T-cell (primary cell): ENCODE measurements around the gene STIL. TPM values are rescaled to one million over a fixed set of nuclear protein-coding genes. Genes with fewer than 3 reads are reported as not detected.
A peak's percentile ranks its signal among the peaks of the same experiment; 100 is the strongest.

Experiments
- ATAC-seq, 4 experiments: fragments of 200-7000 bp in 3 of 4; fragments of 150-1000 bp in 1 of 4; cut with Tn5 transposase; replicated peaks in 1 of 4; 1 replicate in 3 of 4; 2 replicates in 1 of 4; pipeline ENCODE4 v1.10.0; 2021; ENCODE audit warnings: moderate library complexity in 3 of 4, mild to moderate bottlenecking in 2 of 4, moderate number of reproducible peaks in 1 of 4
- CTCF ChIA-PET, 2 donors: fragments of 300-600 bp; sonication (Branson Sonifier 250); formaldehyde crosslinking; loops; one replicate each; lab custom pipeline; 2022; ENCODE audit warnings: antibody characterized with exemption in 2 of 2; lab: Charles Lee
- POLR2A ChIA-PET, 2 donors: fragments of 300-600 bp; sonication (Branson Sonifier 250); formaldehyde crosslinking; loops; one replicate each; lab custom pipeline; 2022; ENCODE audit warnings: antibody characterized with exemption in 2 of 2; lab: Charles Lee
- DNase-seq, 35 experiments: peaks; one replicate each; pipeline versions ENCODE4 v3.0.0 to v3.0.0-alpha.2; 2013 to 2023
- H3K27ac ChIP-seq: one replicate; pipeline ENCODE4 v1.5.1; 2013; ENCODE audit warnings: low read length
- H3K27me3 ChIP-seq, 2 experiments: replicated peaks in 1 of 2; 1 replicate in 1 of 2; 2 replicates in 1 of 2; pipeline versions ENCODE4 v1.6.1 to v1.7.0; 2013; ENCODE audit warnings: low read length in 1 of 2, mixed read lengths in 1 of 2; ENCODE audit not compliant: control insufficient read depth in 2 of 2, insufficient read depth in 2 of 2; ENCODE audit errors: extremely low read depth in 1 of 2
- H3K36me3 ChIP-seq, 2 donors: 1 replicate in 1 of 2; 2 replicates in 1 of 2; pipeline versions ENCODE4 v1.6.1 to v1.7.0; 2013; ENCODE audit warnings: low read length in 1 of 2; ENCODE audit not compliant: control insufficient read depth in 2 of 2, insufficient read depth in 1 of 2; ENCODE audit errors: extremely low read depth in 1 of 2
- H3K4me1 ChIP-seq, 2 experiments: 1 replicate in 1 of 2; 2 replicates in 1 of 2; pipeline versions ENCODE4 v1.6.1 to v1.7.0; 2013; ENCODE audit warnings: low read length in 2 of 2, mixed read lengths in 1 of 2; ENCODE audit not compliant: insufficient read depth in 2 of 2, control insufficient read depth in 1 of 2; ENCODE audit errors: extremely low read depth in 1 of 2
- H3K4me3 ChIP-seq, 2 donors: 1 replicate in 1 of 2; 2 replicates in 1 of 2; pipeline versions ENCODE4 v1.5.1 to v1.7.0; 2013; ENCODE audit warnings: mild to moderate bottlenecking in 2 of 2, low read length in 1 of 2, moderate library complexity in 1 of 2; ENCODE audit not compliant: control insufficient read depth in 1 of 2; ENCODE audit errors: extremely low read depth in 1 of 2
- H3K9me3 ChIP-seq: 2 replicates; pipeline ENCODE4 v1.7.0; 2013
- H3K27ac Mint-ChIP-seq, 2 donors: one replicate each; pipeline ENCODE4 v1.8.0; 2020 to 2021; ENCODE audit warnings: mild to moderate bottlenecking in 2 of 2, mixed read lengths in 2 of 2
- H3K27me3 Mint-ChIP-seq, 2 donors: one replicate each; pipeline ENCODE4 v1.8.0; 2021 to 2022; ENCODE audit warnings: mixed read lengths in 2 of 2
- H3K36me3 Mint-ChIP-seq: one replicate; pipeline ENCODE4 v1.8.0; 2021; ENCODE audit warnings: mixed read lengths
- H3K4me1 Mint-ChIP-seq, 3 donors: one replicate each; pipeline ENCODE4 v1.8.0; 2020 to 2022; ENCODE audit warnings: mixed read lengths in 3 of 3, mild to moderate bottlenecking in 1 of 3
- H3K4me3 Mint-ChIP-seq, 3 donors: one replicate each; pipeline ENCODE4 v1.8.0; 2020 to 2022; ENCODE audit warnings: mild to moderate bottlenecking in 3 of 3, mixed read lengths in 3 of 3, moderate library complexity in 3 of 3
- H3K9me3 Mint-ChIP-seq, 3 donors: one replicate each; pipeline ENCODE4 v1.8.0; 2020 to 2022; ENCODE audit warnings: mixed read lengths in 3 of 3
- WGBS: methylation state at CpG from one replicate; pipeline ENCODE4 v1.1.5; 2013; ENCODE audit warnings: missing lambda C conversion rate; ENCODE audit not compliant: insufficient coverage; 5-methylcytosine and 5-hydroxymethylcytosine counted together
- total RNA-seq, 35 experiments: library from RNA in 6 of 35; stranded (reverse) in 6 of 35; fragments of 120-200 nt in 1 of 35; gene quantifications; one replicate each; pipeline versions ENCODE4 v1.2.1 to v1.2.4 and lab custom pipeline; 2013 to 2026

The STIL gene
- total RNA-seq (1 to 10 TPM in 4 of 5 donors, under 1 TPM in 1; 0.85 to 3.4 (median 1.7) TPM), total RNA-seq (lab: John Stamatoyannopoulos, UW) (1.8 to 29.8 (median 4.2) reads per million in 29 experiments)
- total RNA-seq (2013): 1.9 TPM

DNA sequence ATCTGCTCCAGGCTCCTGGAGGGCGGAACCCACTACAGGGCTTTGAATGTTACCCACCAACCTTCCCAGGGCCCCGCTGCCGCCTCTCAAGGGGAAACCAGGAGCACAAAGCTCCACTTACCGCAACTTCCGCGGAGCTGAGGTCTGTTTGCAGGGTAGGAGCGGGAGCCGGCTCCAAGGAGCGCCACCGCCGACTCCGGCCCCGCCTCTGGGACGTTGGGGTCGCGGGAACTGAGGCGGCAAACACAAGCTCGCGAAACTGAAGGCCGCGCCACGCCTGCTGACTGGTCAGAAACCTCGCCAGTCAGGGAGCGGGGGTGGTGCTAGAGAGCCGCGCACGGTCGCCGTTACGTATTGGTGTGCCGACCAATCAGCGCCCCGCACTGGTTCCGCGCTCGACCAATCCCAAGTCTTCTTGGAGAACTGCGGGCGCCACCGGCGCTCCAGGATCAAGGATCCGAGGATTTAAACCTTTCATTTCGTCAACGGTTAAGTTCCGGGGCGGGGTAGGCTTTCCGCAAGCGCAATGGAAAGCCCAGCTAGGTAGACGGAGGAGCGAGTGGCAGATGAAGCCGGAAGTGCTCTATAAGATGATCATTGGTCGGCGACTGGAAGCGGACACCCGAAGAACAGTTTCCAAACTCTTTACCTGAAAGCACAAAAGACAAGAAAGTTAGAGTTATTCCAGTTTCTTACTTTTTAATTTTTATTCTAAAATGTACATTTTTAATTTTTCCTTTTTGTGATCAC lies at the start of gene STIL:
STIL (minus strand) TSS at position 233 of the 750 bp plus-strand sequence. CDS start 3,828 bp downstream, outside the sequence.
- Histone ChIP-seq H3K9me3 (no peaks in the 10 kb centered on the region), H3K4me1 (peaks cover 3 to 14% of the 10 kb centered on the region in 2 experiments), H3K27me3 (peaks cover 0 to 2% of the 10 kb centered on the region in 2 experiments), H3K36me3 (no peaks in the 10 kb centered on the region), H3K4me3 (peak within 1 kb of the TSS; percentile 63 to 87), H3K27ac (peak within 1 kb of the TSS; percentile 76)
- Mint-ChIP-seq H3K9me3 (no peaks in the 10 kb centered on the region), H3K27me3 (no peaks in the 10 kb centered on the region), H3K4me1 (peaks cover 15 to 18% (median 16%) of the 10 kb centered on the region in 3 donors), H3K4me3 (peak within 1 kb of the TSS; percentile 92 to 96 (median 93)), H3K36me3 (no peaks in the 10 kb centered on the region), H3K27ac (peak within 1 kb of the TSS; percentile 93 to 98)
- ChIA-PET CTCF (interaction anchor here in 1 of 2 donors (0.6 to 2.2 kb wide), 5 partner anchors 11 to 123 kb away, joined by 3 to 14 read pairs (median 5); partner anchors contain the start of genes CMPK1 and FOXD2), POLR2A (interaction anchor here in 1 of 2 donors (0.6 to 1.0 kb wide), 3 partner anchors 17 to 186 kb away, joined by 3 to 7 read pairs (median 5); partner anchors contain the start of gene CMPK1)
- under 1% methylated on average over 48 of the region's 54 CpGs for WGBS
- peak; percentile 85 to 98 (median 93) for DNase-seq
- ATAC-seq: peak; percentile 95 to 99 (median 98)

DNA sequence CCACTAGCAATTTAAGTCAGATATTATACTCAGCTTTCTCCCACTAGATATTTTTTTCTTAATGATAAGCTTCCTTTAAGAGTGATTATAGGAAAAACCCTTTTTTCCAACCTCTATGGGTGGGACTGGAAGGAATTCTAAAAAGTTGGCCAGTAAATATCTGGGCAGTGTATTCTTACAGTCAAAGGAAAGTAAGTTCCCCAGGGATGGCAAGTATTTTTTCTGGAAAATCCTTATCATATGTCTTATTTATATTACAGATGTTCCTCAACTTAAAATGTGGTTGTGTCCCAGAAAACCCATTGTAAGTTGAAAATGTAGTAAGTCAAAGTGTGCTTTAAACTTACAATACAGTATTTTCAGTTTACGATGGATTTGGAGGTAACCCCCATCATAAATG lies 48.9 kb upstream of the STIL start:
- Histone ChIP-seq H3K36me3 (no peaks in the 10 kb centered on the region), H3K27ac (no peak overlapping the region), H3K4me1 (peaks cover 5% of the 10 kb centered on the region in 2 experiments), H3K4me3 (no peak overlapping the region), H3K9me3 (no peaks in the 10 kb centered on the region), H3K27me3 (no peaks in the 10 kb centered on the region)
- no peak overlapping the region for H3K27ac Mint-ChIP-seq
- H3K4me3 Mint-ChIP-seq: no peak overlapping the region
- ChIA-PET CTCF (no interaction called here), POLR2A (no interaction called here)
- no CpG with 5 or more reads among the region's 1 CpG for WGBS
- no peak for DNase-seq
- no peak for ATAC-seq
- peaks cover 11 to 19% (median 16%) of the 10 kb centered on the region in 3 donors for H3K4me1 Mint-ChIP-seq
- no peaks in the 10 kb centered on the region for H3K9me3 Mint-ChIP-seq
- no peaks in the 10 kb centered on the region for H3K27me3 Mint-ChIP-seq
- peaks cover 3% of the 10 kb centered on the region for H3K36me3 Mint-ChIP-seq

DNA sequence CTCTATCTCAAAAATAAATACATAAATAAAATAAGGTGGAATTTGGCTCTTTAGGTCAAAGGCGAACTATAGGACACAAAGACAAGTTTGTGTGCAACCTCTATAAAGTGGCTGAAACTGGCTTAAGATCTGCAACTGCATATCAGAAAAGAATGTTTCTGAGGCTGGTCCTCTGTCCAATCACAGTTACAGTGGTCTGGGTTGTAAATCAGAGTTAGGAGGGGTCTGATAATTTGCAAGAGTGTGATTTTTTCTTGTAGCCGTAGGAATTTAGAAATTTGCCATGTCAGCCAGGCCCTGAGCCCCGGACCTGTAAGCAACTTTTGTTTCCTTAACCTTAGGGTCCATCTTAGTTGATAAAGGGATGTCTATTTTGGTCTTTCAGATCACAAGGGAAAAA lies 47.4 kb upstream of the STIL start:
- no peak for DNase-seq
- peaks cover 11 to 19% (median 16%) of the 10 kb centered on the region in 3 donors for H3K4me1 Mint-ChIP-seq

DNA sequence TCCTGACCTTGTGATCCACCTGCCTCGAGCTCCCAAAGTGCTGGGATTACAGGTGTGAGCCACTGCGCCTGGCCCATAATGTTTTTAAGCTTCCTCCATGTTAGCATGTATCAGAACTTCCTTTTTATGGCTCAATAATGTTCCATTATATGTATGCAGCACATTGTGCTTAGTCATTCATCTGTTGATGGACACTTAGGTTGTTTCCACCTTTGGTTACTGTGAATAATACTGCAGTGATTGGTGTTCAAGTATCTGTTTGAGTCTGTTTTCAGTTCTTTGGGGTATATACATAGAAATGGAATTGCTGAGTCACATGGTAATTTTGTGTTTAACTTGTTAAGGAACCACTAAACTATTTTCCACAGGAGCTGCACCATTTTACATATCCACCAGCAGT lies 37.4 kb upstream of the STIL start:
- Histone ChIP-seq H3K9me3 (no peaks in the 10 kb centered on the region), H3K27me3 (no peaks in the 10 kb centered on the region), H3K27ac (no peak overlapping the region), H3K36me3 (peaks cover 7 to 17% of the 10 kb centered on the region in 2 donors), H3K4me1 (no peaks in the 10 kb centered on the region), H3K4me3 (no peak overlapping the region)
- ChIA-PET POLR2A (no interaction called here), CTCF (interaction anchor here in 1 of 2 donors (0.5 kb wide), 1 partner anchor 86 kb away, joined by 6 read pairs; the partner anchor contains the start of gene FOXD2)
- DNase-seq: no peak
- no peak for ATAC-seq
- Mint-ChIP-seq H3K36me3 (peaks cover 19% of the 10 kb centered on the region), H3K4me3 (no peak overlapping the region), H3K27me3 (no peaks in the 10 kb centered on the region), H3K4me1 (peaks cover 24 to 33% (median 26%) of the 10 kb centered on the region in 3 donors), H3K27ac (peak overlapping the region in 1 of 2 donors; percentile 28), H3K9me3 (no peaks in the 10 kb centered on the region)
- 100% methylated on average over 1 of the region's 2 CpGs for WGBS

More for the DNA sequence above, 47.4 kb upstream of the STIL start:
- Histone ChIP-seq H3K9me3 (no peaks in the 10 kb centered on the region), H3K4me1 (peaks cover 5% of the 10 kb centered on the region in 2 experiments), H3K36me3 (no peaks in the 10 kb centered on the region), H3K27ac (no peak overlapping the region), H3K4me3 (no peak overlapping the region), H3K27me3 (no peaks in the 10 kb centered on the region)
- Mint-ChIP-seq H3K4me3 (no peak overlapping the region), H3K27me3 (no peaks in the 10 kb centered on the region), H3K36me3 (peaks cover 7% of the 10 kb centered on the region), H3K27ac (no peak overlapping the region), H3K9me3 (no peaks in the 10 kb centered on the region)
- ChIA-PET POLR2A (no interaction called here), CTCF (no interaction called here)
- ATAC-seq: no peak
- WGBS: no CpG with 5 or more reads among the region's 3 CpGs

DNA sequence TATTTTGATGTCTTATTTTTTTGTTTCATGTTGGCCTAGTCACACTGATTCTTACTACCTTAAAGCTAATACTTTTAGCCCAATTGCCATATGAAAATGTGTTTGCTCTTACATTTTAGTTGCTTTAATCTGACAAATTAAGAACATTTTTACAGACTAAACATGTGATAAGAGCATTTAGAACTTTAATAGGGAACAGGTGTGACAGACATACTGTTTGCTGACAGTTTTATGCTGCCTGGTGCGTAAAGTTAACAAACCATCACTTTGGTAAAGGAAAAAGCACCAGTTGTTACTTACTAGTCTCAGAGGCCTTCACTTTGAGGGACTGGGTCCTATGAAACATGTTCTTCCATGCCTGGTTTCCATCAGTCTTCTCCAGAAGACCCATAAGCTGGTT lies 34.3 kb upstream of the STIL start:
- no peaks in the 10 kb centered on the region for H3K27me3 Mint-ChIP-seq
- no peak overlapping the region for H3K27ac Mint-ChIP-seq
- H3K27me3 ChIP-seq: no peaks in the 10 kb centered on the region
- no peaks in the 10 kb centered on the region for H3K4me1 ChIP-seq
- H3K4me3 ChIP-seq: no peak overlapping the region
- DNase-seq (no peak), ATAC-seq (no peak)
- ChIA-PET CTCF (interaction anchor here in 1 of 2 donors (0.7 kb wide), 1 partner anchor 1146 kb away, joined by 5 read pairs; no protein-coding TSS in a partner anchor), POLR2A (no interaction called here)
- H3K36me3 ChIP-seq: peaks cover 7 to 17% of the 10 kb centered on the region in 2 donors
- H3K36me3 Mint-ChIP-seq: peaks cover 24% of the 10 kb centered on the region
- H3K9me3 ChIP-seq: no peaks in the 10 kb centered on the region
- H3K27ac ChIP-seq: no peak overlapping the region
- WGBS: 89% methylated on average over 1 of the region's 1 CpG
- no peak overlapping the region for H3K4me3 Mint-ChIP-seq
- H3K4me1 Mint-ChIP-seq: peaks cover 20 to 26% (median 26%) of the 10 kb centered on the region in 3 donors
- H3K9me3 Mint-ChIP-seq: no peaks in the 10 kb centered on the region

DNA sequence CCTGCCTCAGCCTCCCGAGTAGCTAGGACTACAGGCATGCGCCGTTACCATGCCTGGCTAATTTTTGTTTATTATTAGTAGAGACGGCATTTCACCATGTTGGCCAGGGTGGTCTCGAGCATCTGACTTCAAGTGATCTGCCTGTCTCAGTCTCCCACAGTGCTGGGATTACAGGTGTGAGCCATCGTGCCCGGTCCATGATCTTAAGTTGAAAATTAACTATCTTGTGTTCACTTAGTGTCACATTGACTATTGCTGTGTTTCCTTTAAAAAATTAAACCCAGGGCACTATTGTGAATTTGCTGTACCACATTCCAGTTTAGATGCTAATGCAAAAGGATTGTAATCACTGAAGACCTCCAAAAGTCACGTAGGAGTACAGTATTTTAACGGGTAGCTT lies 33.8 kb upstream of the STIL start:
- no peak overlapping the region for H3K4me3 Mint-ChIP-seq
- CTCF ChIA-PET: no interaction called here
- no peak overlapping the region for H3K27ac Mint-ChIP-seq

More for the DNA sequence above, 33.8 kb upstream of the STIL start:
- Histone ChIP-seq H3K36me3 (peaks cover 7 to 17% of the 10 kb centered on the region in 2 donors), H3K27me3 (no peaks in the 10 kb centered on the region), H3K4me1 (no peaks in the 10 kb centered on the region), H3K9me3 (no peaks in the 10 kb centered on the region), H3K27ac (no peak overlapping the region), H3K4me3 (no peak overlapping the region)
- DNase-seq (no peak), ATAC-seq (no peak)
- H3K4me1 Mint-ChIP-seq: peaks cover 16 to 26% (median 22%) of the 10 kb centered on the region in 3 donors
- no peaks in the 10 kb centered on the region for H3K9me3 Mint-ChIP-seq
- H3K27me3 Mint-ChIP-seq: no peaks in the 10 kb centered on the region
- H3K36me3 Mint-ChIP-seq: peaks cover 24% of the 10 kb centered on the region
- 98% methylated on average over 6 of the region's 9 CpGs for WGBS
- POLR2A ChIA-PET: no interaction called here
